PC-3 (cell line): ENCODE measurements around the gene PDP2. TPM values are rescaled to one million over a fixed set of nuclear protein-coding genes. Genes with fewer than 3 reads are reported as not detected.

Experiments used
- ATAC-seq: fragments of 200-7000 bp; cut with Tn5 transposase; 2 replicates; pipeline ENCODE4 v1.9.1; 2020; ENCODE audit warnings: mild to moderate bottlenecking, moderate library complexity
- BruUV-seq: library from RNA; stranded (reverse); fragments of 400-500 nt; replicated peaks from 2 replicates; lab custom pipeline; 2021; lab: Mats Ljungman, UMichigan
- CTCF ChIA-PET: fragments of 300-600 bp; sonication (Branson Sonifier 250); formaldehyde crosslinking; loops from one replicate; lab custom pipeline; 2022; ENCODE audit warnings: antibody characterized with exemption; lab: Charles Lee
- POLR2A ChIA-PET: fragments of 300-600 bp; sonication (Branson Sonifier 250); formaldehyde crosslinking; loops from one replicate; lab custom pipeline; 2022; ENCODE audit warnings: antibody characterized with exemption; ENCODE audit not compliant: unreplicated experiment; lab: Charles Lee
- DNase-seq: peaks from one replicate; pipeline ENCODE4 v3.0.0-alpha.2; 2015
- H2AFZ ChIP-seq: fragments of 300-600 bp; sonication (generic); 2 replicates; pipeline ENCODE4 v1.6.0; 2016; ENCODE audit warnings: antibody characterized with exemption, low read length
- H3F3A ChIP-seq: fragments of 300-600 bp; sonication (generic); one replicate; pipeline ENCODE4 v1.6.0; 2017; ENCODE audit warnings: antibody characterized with exemption, low read length, control low read depth, mild to moderate bottlenecking; ENCODE audit not compliant: unreplicated experiment
- H3K27ac ChIP-seq: fragments of 300-600 bp; sonication (generic); 2 replicates; pipeline ENCODE4 v1.5.1; 2016; ENCODE audit warnings: mild to moderate bottlenecking, low read length
- H3K27me3 ChIP-seq: fragments of 300-600 bp; sonication (generic); 2 replicates; pipeline ENCODE4 v1.6.1; 2016; ENCODE audit warnings: low read length, mixed read lengths
- H3K36me3 ChIP-seq: fragments of 300-600 bp; sonication (generic); 2 replicates; pipeline ENCODE4 v1.6.1; 2016; ENCODE audit warnings: low read depth, mixed run types, low read length, mixed read lengths
- H3K4me1 ChIP-seq: fragments of 300-600 bp; sonication (generic); 2 replicates; pipeline ENCODE4 v1.5.1; 2016; ENCODE audit warnings: low read length; ENCODE audit not compliant: insufficient read depth
- H3K4me2 ChIP-seq: fragments of 300-600 bp; sonication (generic); 2 replicates; pipeline ENCODE4 v1.6.0; 2016; ENCODE audit warnings: low read length
- H3K4me3 ChIP-seq: fragments of 300-600 bp; sonication (generic); 2 replicates; pipeline ENCODE4 v1.5.1; 2016; ENCODE audit warnings: mild to moderate bottlenecking, low read length, mixed read lengths
- H3K79me2 ChIP-seq: fragments of 300-600 bp; sonication (generic); 2 replicates; pipeline ENCODE4 v1.6.1; 2017; ENCODE audit warnings: low read length, mixed read lengths
- H3K9ac ChIP-seq: fragments of 300-600 bp; sonication (generic); 2 replicates; pipeline ENCODE4 v1.6.0; 2016; ENCODE audit warnings: mild to moderate bottlenecking, low read length
- H3K9me2 ChIP-seq: fragments of 300-600 bp; sonication (generic); replicated peaks from 2 replicates; pipeline ENCODE4 v1.6.1; 2016; ENCODE audit warnings: mixed run types, low read length, mixed read lengths
- H3K9me3 ChIP-seq: fragments of 300-600 bp; sonication (generic); 2 replicates; pipeline ENCODE4 v1.6.1; 2016; ENCODE audit warnings: low read length, mixed read lengths
- H4K20me1 ChIP-seq: fragments of 300-600 bp; sonication (generic); 2 replicates; pipeline ENCODE4 v1.6.1; 2016; ENCODE audit warnings: low read length, mixed read lengths
- CTCF ChIP-seq: fragments of 300-600 bp; sonication (generic); conservative IDR thresholded peaks from 2 replicates; pipeline ENCODE4 v1.5.1; 2017; ENCODE audit warnings: antibody characterized with exemption, low read depth, mild to moderate bottlenecking, low read length
- EZH2 ChIP-seq: fragments of 300-600 bp; sonication (generic); IDR thresholded peaks from one replicate; pipeline ENCODE4 v1.6.1; 2017; ENCODE audit warnings: antibody characterized with exemption, mild to moderate bottlenecking, low read length; ENCODE audit not compliant: unreplicated experiment
- EZH2phosphoT487 ChIP-seq: fragments of 300-600 bp; sonication (generic); IDR thresholded peaks from 2 replicates; pipeline ENCODE4 v1.6.1; 2018; ENCODE audit warnings: mild to moderate bottlenecking, antibody characterized with exemption, low read length, borderline replicate concordance
- intact Hi-C: fragments of 100-400 bp; cut with micrococcal nuclease; formaldehyde crosslinking; loops from 2 replicates; pipeline ENCODE4 v1.9.0; 2023
- total RNA-seq: library from RNA; depleted of rRNA; stranded (reverse); fragments of >200 nt; gene quantifications from 2 replicates; pipeline ENCODE4 v1.2.3, GENCODE V29; 2014

PDP2 gene
- total RNA-seq, 1 experiment from 2014 or later: 2.8 TPM

GRCh38 chr16:66927918-66928649 lies 47.8 kb downstream of the PDP2 start:
- Histone ChIP-seq H3K27me3 (peaks cover 13% of the 10 kb centered on the region), H3K36me3 (no peaks in the 10 kb centered on the region; the same call in 1 of the 2 replicates), H3K9ac (no peak overlapping the region), H3K9me2 (no peaks in the 10 kb centered on the region), H4K20me1 (no peaks in the 10 kb centered on the region), H3K9me3 (no peaks in the 10 kb centered on the region), H3K27ac (no peak overlapping the region), H3K79me2 (peaks cover 7% of the 10 kb centered on the region), H2AFZ (no peak overlapping the region), H3K4me1 (peaks cover 11% of the 10 kb centered on the region; the same call in 1 of the 2 replicates), H3K4me2 (no peak overlapping the region), H3K4me3 (no peak overlapping the region), H3F3A (no peaks in the 10 kb centered on the region)
- no peak for ATAC-seq
- intact Hi-C loops: loop anchor here (1.0 kb wide), 1 partner anchor 35 kb away; no protein-coding TSS in a partner anchor
- no peak for DNase-seq
- POLR2A ChIA-PET: no interaction called here
- BruUV-seq: no TSS peak
- CTCF ChIA-PET: no interaction called here
- TF ChIP-seq CTCF: no peak

- Histone ChIP-seq H3K4me3 (no peak overlapping the region), H4K20me1 (peaks cover 3% of the 10 kb centered on the region; the same call in 1 of the 2 replicates), H3K27ac (no peak overlapping the region), H3K36me3 (no peaks in the 10 kb centered on the region; the same call in 1 of the 2 replicates), H2AFZ (no peak overlapping the region), H3K9me3 (no peaks in the 10 kb centered on the region), H3K79me2 (peaks cover 14% of the 10 kb centered on the region), H3K4me1 (peaks cover 16% of the 10 kb centered on the region; the same call in 1 of the 2 replicates), H3K4me2 (no peak overlapping the region), H3K9me2 (no peaks in the 10 kb centered on the region), H3K9ac (no peak overlapping the region), H3F3A (no peaks in the 10 kb centered on the region), H3K27me3 (peaks cover 13% of the 10 kb centered on the region)
- BruUV-seq: no TSS peak
- ATAC-seq (no peak), DNase-seq (no peak)
- ChIA-PET POLR2A (no interaction called here), CTCF (no interaction called here)
- TF ChIP-seq EZH2phosphoT487: no peak
- TF ChIP-seq EZH2: no peak
- peak; percentile 38; the same call in 1 of the 2 replicates for TF ChIP-seq CTCF
- intact Hi-C loops: no loop called here
Observed at GRCh38 chr16:66928702-66929388, 48.5 kb downstream of the PDP2 start.
